NT2/D1 (cell line): Measurements from ENCODE around the gene PPIL1.
A peak's percentile ranks its signal among the peaks of the same experiment; 100 is the strongest.

Experiments used
- DNase-seq: peaks from one replicate; pipeline ENCODE4 v3.0.0-alpha.2; 2011; ENCODE audit warnings: low read depth, low spot score
- H3K27me3 ChIP-seq: 2 replicates; pipeline ENCODE4 v1.6.0; 2011; ENCODE audit warnings: mild to moderate bottlenecking; ENCODE audit not compliant: insufficient read length, insufficient read depth
- H3K36me3 ChIP-seq: 2 replicates; pipeline ENCODE4 v1.6.1; 2011; ENCODE audit warnings: mild to moderate bottlenecking, low read length, mixed read lengths; ENCODE audit not compliant: insufficient read depth, insufficient read length
- H3K4me1 ChIP-seq: 2 replicates; pipeline ENCODE4 v1.5.1; 2011; ENCODE audit not compliant: insufficient read depth, insufficient read length
- H3K4me3 ChIP-seq: 2 replicates; pipeline ENCODE4 v1.5.1; 2011; ENCODE audit warnings: low read depth; ENCODE audit not compliant: insufficient read length
- H3K9ac ChIP-seq: 2 replicates; pipeline ENCODE4 v1.6.0; 2011; ENCODE audit warnings: low read depth; ENCODE audit not compliant: insufficient read length
- H3K9me3 ChIP-seq: 2 replicates; pipeline ENCODE4 v1.5.1; 2011; ENCODE audit warnings: mild to moderate bottlenecking, low read length; ENCODE audit not compliant: insufficient read depth
- SUZ12 ChIP-seq: IDR thresholded peaks from 2 replicates; pipeline ENCODE4 v1.6.1; 2011; ENCODE audit not compliant: insufficient read length, insufficient read depth; ENCODE audit errors: extremely low read depth
- YY1 ChIP-seq: IDR thresholded peaks from 2 replicates; pipeline ENCODE4 v1.6.1; 2011; ENCODE audit not compliant: insufficient read length, insufficient read depth
- ZNF274 ChIP-seq: IDR thresholded peaks from 2 replicates; pipeline ENCODE4 v1.6.1; 2011; ENCODE audit warnings: mild to moderate bottlenecking, low read depth, low read length

PPIL1 gene

DNA sequence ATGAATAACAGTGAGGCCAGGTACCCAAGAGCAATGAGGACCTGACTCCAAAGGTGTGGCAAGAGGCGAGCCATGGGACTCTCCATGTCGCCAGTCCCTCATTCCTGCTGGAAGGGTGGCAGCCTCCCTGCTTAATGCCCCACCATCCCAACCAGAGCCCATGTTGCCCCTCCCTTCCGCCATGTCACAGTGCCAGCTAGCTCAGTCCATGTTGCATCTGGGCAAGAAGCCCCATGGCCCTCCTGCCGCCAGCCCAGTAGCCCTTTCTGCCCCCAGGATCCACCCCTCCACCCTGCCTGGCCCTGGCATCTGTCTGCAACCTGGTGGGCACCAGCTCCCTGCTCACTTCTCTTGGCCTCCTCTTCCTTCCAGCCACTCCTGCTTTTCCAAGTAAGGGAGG is 29.4 kb downstream of the PPIL1 start:
- Histone ChIP-seq H3K9me3 (no peaks in the 10 kb centered on the region), H3K4me1 (peaks cover 10% of the 10 kb centered on the region), H3K9ac (no peak overlapping the region), H3K27me3 (peaks cover 11% of the 10 kb centered on the region), H3K36me3 (no peaks in the 10 kb centered on the region), H3K4me3 (no peak overlapping the region)
- no peak for TF ChIP-seq SUZ12
- TF ChIP-seq ZNF274 = no peak
- TF ChIP-seq YY1 = no peak
- DNase-seq = no peak

DNA sequence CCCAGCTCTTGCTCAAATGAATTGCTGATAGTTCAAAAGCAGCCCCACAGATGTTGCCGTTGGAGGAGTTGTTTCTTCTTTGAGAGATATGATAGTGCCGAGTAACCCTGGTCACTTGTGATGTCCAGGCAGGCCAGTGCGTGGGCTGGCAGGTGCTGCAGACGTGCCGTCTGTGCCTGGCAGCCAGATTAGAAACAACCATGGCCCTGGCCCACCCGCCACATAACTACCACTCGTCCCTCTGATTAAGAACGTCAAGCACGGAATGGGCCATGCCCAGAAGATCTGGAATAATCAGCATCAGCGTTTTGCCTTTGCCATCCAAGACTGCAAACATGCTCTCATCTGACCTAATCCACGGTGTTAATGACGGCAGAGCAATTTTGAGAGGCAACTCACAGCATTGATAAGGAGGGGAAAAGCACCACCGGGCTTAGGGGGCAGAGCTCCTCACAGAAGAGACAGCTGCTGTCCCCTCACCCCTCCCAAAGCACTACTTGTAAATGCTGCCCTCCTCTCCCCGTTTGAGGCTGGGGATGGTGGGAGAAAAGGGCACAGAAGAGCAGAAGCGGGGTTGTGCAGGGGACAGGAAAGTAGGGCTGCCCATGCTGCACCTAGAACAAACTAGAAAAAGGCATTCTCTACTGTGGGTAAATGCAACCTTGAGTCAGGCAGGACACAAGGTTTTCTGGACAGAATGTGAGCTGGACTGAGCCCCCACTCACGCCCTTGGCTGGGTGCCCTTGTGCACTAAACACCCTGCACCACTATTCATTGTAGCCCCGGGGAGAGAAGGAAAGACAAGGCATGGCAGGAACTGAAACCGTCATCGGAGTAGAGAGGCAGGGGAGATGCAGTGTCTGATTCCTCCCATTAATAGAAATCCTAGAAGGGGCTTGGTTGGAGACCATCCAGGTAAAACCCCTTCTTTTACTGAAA is 30.1 kb downstream of the PPIL1 start:
- Histone ChIP-seq H3K9ac (no peak overlapping the region), H3K9me3 (no peaks in the 10 kb centered on the region), H3K4me1 (peaks cover 10% of the 10 kb centered on the region), H3K36me3 (no peaks in the 10 kb centered on the region), H3K27me3 (peaks cover 14% of the 10 kb centered on the region), H3K4me3 (no peak overlapping the region)
- no peak for DNase-seq
- TF ChIP-seq YY1 = no peak
- no peak for TF ChIP-seq ZNF274
- TF ChIP-seq SUZ12 = no peak

DNA sequence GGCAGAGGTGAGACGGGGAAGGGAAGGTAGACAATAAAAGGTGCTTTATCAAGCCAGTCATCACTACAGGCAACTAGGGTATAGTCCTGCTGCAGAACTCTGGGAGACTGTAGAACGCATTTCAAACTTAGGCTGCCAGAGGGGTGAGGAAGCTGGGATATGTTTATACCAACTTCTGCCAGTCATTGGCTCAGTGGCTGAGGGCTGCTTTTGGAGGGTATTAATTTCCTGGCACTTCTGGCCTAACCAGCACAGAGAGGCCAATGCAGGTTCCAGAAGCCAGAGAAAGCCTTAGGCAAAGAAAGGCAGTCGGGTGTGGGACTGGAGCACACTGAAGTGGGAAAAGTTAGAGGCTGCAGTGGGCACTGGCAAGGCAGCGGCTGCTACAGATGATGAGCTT is 31.4 kb downstream of the PPIL1 start:
- Histone ChIP-seq H3K9me3 (no peaks in the 10 kb centered on the region), H3K36me3 (no peaks in the 10 kb centered on the region), H3K27me3 (peaks cover 27% of the 10 kb centered on the region), H3K4me1 (peaks cover 8% of the 10 kb centered on the region), H3K9ac (no peak overlapping the region), H3K4me3 (no peak overlapping the region)
- TF ChIP-seq YY1 (no peak), ZNF274 (no peak), SUZ12 (no peak)
- DNase-seq = no peak

DNA sequence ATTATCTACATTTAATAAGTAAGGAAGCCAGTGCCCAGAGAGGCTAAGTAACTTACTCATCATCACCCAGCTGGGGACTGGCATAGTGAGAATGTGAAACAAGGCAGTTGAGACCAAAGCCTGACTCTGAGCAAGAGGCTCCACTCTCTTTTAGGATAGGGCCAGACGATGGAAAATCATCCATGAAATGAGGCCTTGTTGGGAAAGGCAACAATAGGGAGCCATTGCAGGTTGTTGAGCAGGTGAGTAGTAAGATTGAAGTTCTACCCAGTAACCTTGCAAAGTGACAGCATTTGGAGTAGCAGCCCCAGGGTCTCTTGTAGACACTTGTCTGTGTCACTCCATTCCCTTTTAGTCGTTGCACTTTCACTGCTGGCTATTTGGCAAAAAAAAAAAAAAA is 32.8 kb downstream of the PPIL1 start:
- no peaks in the 10 kb centered on the region for H3K36me3 ChIP-seq
- H3K9me3 ChIP-seq = no peaks in the 10 kb centered on the region
- TF ChIP-seq ZNF274 (no peak), YY1 (no peak), SUZ12 (no peak)
- peaks cover 6% of the 10 kb centered on the region for H3K4me1 ChIP-seq
- DNase-seq = no peak
- H3K4me3 ChIP-seq = no peak overlapping the region
- no peak overlapping the region for H3K9ac ChIP-seq
- peaks cover 41% of the 10 kb centered on the region for H3K27me3 ChIP-seq

DNA sequence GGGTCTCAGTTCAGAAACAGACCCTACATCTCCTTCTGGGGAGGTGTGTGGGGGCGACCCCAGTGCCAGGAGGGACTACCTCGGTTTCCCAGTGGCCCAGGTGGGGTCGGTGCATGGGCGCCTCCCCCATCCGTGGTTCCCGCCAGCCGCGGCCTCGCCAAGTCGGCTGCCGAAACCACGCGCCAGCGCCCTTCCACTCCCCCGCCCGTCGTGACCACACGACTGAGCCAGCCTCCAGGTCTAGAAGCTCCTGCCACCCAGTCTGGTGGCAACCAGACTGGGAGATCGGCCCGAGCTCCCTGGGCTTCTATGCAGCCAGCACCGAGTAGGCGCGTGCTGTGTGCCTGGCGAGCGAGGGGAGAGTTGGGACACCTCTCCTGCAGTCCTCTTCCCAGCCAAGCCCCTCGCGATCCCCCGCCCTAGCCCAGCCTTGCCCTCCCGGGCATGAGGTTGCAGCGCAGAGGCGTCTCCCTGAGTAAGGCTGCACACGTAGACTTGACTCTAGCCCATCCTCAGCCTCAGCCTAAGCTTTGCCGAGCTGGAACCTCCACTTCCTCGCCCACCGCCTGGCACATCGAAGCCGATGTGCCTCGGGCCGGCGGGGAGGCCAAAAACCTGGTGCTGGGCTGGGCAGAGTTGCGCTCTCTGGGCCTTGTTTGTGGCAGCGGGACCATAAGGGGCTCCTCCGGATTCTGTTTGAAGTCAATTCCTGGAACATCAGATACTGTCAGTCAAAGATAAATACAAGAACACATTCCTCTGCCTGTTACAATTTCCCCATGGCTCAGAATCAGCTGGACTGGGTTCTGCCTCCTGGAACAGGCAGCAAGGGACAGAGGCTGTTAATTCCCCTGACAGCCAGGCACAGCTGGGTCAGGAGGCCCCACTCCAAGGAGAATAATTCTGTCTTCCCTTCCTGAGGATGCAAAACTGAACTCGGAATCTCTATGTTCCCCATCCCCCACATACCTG is 33.9 kb downstream of the PPIL1 start:
- Histone ChIP-seq H3K9ac (peak overlapping the region; percentile 16), H3K36me3 (no peaks in the 10 kb centered on the region), H3K4me1 (peaks cover 6% of the 10 kb centered on the region), H3K27me3 (peaks cover 50% of the 10 kb centered on the region), H3K9me3 (no peaks in the 10 kb centered on the region), H3K4me3 (peak overlapping the region; percentile 43)
- no peak for TF ChIP-seq SUZ12
- TF ChIP-seq YY1 = no peak
- TF ChIP-seq ZNF274 = no peak
- no peak for DNase-seq

DNA sequence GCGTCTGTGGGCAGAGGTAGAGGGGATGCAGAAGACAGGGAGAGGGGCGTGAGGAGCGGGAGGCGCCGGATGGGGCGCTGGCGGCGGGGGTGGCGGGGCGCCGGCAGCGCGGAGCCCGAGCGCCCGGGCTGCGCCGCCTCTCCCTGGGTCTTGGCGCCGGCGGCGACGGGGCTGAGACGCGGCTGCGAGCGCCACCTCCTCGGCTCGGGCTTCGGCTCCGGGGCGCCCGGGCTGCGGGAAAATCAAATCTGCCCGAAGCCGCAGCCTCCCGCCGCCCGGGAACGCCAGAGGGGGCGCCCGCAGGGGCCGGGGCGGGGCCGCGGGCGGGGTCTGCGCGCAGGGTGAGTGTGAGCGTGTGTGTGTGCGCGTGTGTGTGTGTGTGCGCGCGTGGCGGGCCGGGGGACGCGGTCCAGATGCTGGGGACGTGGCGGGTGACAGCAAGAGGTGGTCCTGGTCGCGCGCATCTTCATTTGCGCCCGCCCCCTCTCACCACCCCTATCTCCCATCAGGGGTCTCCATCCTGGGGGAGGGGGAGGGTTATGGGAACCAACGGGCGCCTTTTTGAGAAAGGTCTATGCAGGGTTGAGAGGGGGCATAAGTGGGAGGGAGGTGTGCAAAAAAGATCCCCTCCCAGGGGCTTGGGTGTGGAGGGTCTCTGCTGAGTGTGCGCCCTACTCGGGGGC is 34.7 kb downstream of the PPIL1 start:
- no peak for DNase-seq
- no peaks in the 10 kb centered on the region for H3K9me3 ChIP-seq
- peaks cover 6% of the 10 kb centered on the region for H3K4me1 ChIP-seq
- peaks cover 50% of the 10 kb centered on the region for H3K27me3 ChIP-seq
- peak overlapping the region; percentile 43 for H3K4me3 ChIP-seq
- TF ChIP-seq YY1 (no peak), SUZ12 (no peak), ZNF274 (no peak)
- H3K36me3 ChIP-seq = no peaks in the 10 kb centered on the region
- H3K9ac ChIP-seq = no peak overlapping the region
